Smooth muscle cell (in vitro differentiated cells): ENCODE data around the gene DLGAP1. TPM values are rescaled to one million over a fixed set of nuclear protein-coding genes. Genes with fewer than 3 reads are reported as not detected.
"Not testable (repeated sequence)": the region's sequence is repeated elsewhere in the genome, so short reads cannot be mapped to it uniquely, and the experiment has no call there.

Source experiments
- DNase-seq: peaks from one replicate; lab custom pipeline; 2025; ENCODE audit not compliant: unreplicated experiment; lab: John Stamatoyannopoulos, UW
- H2AFZ ChIP-seq: fragments of 200-600 bp; sonication (generic); 2 replicates; pipeline ENCODE4 v1.6.0; 2016; ENCODE audit warnings: antibody characterized with exemption, low read depth, mild to moderate bottlenecking
- H3F3A ChIP-seq: fragments of 200-600 bp; sonication (generic); 2 replicates; pipeline ENCODE4 v1.6.0; 2017; ENCODE audit warnings: antibody characterized with exemption, low read depth
- H3K27ac ChIP-seq: fragments of 200-600 bp; sonication (generic); 2 replicates; pipeline ENCODE4 v1.5.1; 2016; ENCODE audit warnings: low read depth, mild to moderate bottlenecking
- H3K27me3 ChIP-seq: fragments of 200-600 bp; sonication (generic); 2 replicates; pipeline ENCODE4 v1.6.1; 2016; ENCODE audit warnings: low read depth, mild to moderate bottlenecking
- H3K36me3 ChIP-seq: fragments of 200-600 bp; sonication (generic); 2 replicates; pipeline ENCODE4 v1.5.1; 2016; ENCODE audit warnings: low read depth
- H3K4me1 ChIP-seq: fragments of 200-600 bp; sonication (generic); 2 replicates; pipeline ENCODE4 v1.5.1; 2016; ENCODE audit warnings: low read depth
- H3K4me2 ChIP-seq: fragments of 200-600 bp; sonication (generic); 2 replicates; pipeline ENCODE4 v1.6.0; 2016; ENCODE audit warnings: mild to moderate bottlenecking
- H3K4me3 ChIP-seq: fragments of 200-600 bp; sonication (generic); 2 replicates; pipeline ENCODE4 v1.5.1; 2016; ENCODE audit warnings: mild to moderate bottlenecking
- H3K79me2 ChIP-seq: fragments of 200-600 bp; sonication (generic); 2 replicates; pipeline ENCODE4 v1.6.0; 2016; ENCODE audit warnings: low read depth, mild to moderate bottlenecking
- H3K9ac ChIP-seq: fragments of 200-600 bp; sonication (generic); 2 replicates; pipeline ENCODE4 v1.6.0; 2016; ENCODE audit warnings: low read depth
- H3K9me3 ChIP-seq: fragments of 200-600 bp; sonication (generic); replicated peaks from 2 replicates; pipeline ENCODE4 v1.5.1; 2016; ENCODE audit warnings: low read depth
- H4K20me1 ChIP-seq: fragments of 200-600 bp; sonication (generic); 2 replicates; pipeline ENCODE4 v1.6.0; 2016; ENCODE audit warnings: low read depth
- WGBS: methylation state at CpG from one replicate; pipeline ENCODE4 v1.1.7; 2016; ENCODE audit warnings: low lambda C conversion rate; 5-methylcytosine and 5-hydroxymethylcytosine counted together
- polyA plus RNA-seq: library from polyadenylated mRNA; unstranded; fragments of >200 nt; fragmentation: Nextera tagmentation; extraction: Ambion mirVana; gene quantifications from 2 replicates; pipeline ENCODE4 v1.2.1, GENCODE V29; 2016
- total RNA-seq: library from RNA; depleted of rRNA; stranded (reverse); fragments of >200 nt; gene quantifications from 2 replicates; pipeline ENCODE4 v1.2.3, GENCODE V29; 2014
- TF ChIP-seq, protein P1 (sequence below): fragments of 200-600 bp; sonication (generic); IDR thresholded peaks from 2 replicates; pipeline ENCODE4 v1.5.1; 2017; ENCODE audit warnings: borderline replicate concordance, mild to moderate bottlenecking, antibody characterized with exemption; ENCODE audit not compliant: insufficient read depth, poor library complexity, severe bottlenecking

The DLGAP1 gene
- total and polyA plus RNA-seq, 2 experiments from 2014 or later: 2.6 to 11.3 TPM

DNA sequence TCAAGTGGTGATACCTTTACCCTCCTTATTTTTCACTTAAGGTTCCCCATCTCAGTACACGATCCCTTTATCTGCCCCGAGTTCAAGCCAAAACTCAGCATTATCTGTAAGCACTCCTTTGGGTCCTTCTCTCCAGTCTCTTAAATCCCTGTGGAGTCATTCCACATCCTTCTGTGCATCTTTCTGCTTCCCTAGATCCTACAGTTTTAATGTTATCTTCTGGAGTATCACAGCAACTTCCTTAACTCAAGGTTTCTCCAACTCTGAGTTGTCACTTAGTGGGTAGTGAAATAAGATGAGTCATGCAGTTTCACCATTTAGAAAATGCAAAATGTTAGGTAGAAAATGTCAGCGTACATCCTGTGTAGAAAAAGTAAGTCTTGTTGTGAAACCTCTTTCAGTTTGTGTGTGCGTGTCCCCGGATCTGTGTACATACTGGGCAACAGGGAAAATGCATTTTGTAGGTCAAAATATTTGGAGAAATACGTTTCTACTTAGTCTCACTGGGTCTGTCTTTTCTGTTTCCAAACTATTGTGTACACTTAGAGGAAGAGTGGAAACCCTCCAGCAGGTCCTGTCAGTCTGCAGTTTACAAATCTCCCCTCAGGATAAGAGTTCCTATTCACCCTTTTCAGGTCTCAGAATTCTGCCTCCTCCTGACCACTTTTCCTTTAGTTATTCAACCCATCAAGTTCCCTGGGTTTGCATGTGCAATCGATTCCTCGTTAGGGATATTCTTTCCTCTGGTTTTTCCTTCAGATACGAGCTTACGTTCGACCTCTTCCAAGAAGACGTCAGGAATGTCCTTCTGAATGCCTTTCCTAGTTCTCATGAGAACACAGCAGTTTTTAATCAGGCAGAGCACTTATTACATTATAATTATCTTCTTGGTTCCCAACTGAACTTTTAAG is 850.4 kb downstream of the DLGAP1 start:
- Histone ChIP-seq H3K79me2 (peaks cover 16% of the 10 kb centered on the region), H3K4me2 (peak overlapping the region; percentile 95), H3K9me3 (no peaks in the 10 kb centered on the region), H3K27me3 (no peaks in the 10 kb centered on the region), H2AFZ (no peak overlapping the region), H4K20me1 (no peaks in the 10 kb centered on the region), H3K36me3 (no peaks in the 10 kb centered on the region), H3K9ac (peak overlapping the region; percentile 91), H3K4me1 (peaks cover 39% of the 10 kb centered on the region), H3F3A (peaks cover 41% of the 10 kb centered on the region), H3K4me3 (peak overlapping the region; percentile 46), H3K27ac (peak overlapping the region; percentile 99)
- TF ChIP-seq, protein P1, sequence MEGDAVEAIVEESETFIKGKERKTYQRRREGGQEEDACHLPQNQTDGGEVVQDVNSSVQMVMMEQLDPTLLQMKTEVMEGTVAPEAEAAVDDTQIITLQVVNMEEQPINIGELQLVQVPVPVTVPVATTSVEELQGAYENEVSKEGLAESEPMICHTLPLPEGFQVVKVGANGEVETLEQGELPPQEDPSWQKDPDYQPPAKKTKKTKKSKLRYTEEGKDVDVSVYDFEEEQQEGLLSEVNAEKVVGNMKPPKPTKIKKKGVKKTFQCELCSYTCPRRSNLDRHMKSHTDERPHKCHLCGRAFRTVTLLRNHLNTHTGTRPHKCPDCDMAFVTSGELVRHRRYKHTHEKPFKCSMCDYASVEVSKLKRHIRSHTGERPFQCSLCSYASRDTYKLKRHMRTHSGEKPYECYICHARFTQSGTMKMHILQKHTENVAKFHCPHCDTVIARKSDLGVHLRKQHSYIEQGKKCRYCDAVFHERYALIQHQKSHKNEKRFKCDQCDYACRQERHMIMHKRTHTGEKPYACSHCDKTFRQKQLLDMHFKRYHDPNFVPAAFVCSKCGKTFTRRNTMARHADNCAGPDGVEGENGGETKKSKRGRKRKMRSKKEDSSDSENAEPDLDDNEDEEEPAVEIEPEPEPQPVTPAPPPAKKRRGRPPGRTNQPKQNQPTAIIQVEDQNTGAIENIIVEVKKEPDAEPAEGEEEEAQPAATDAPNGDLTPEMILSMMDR: no peak
- under 1% methylated on average over 12 of the region's 12 CpGs for WGBS
- no peak for DNase-seq

GRCh38 chr18:3604235-3604497 is 850.9 kb downstream of the DLGAP1 start:
- Histone ChIP-seq H3K79me2 (peaks cover 12% of the 10 kb centered on the region), H3K4me2 (peak overlapping the region; percentile 95), H3K4me3 (peak overlapping the region; percentile 46), H3K27me3 (no peaks in the 10 kb centered on the region), H3K36me3 (no peaks in the 10 kb centered on the region), H3F3A (peaks cover 41% of the 10 kb centered on the region), H2AFZ (no peak overlapping the region), H3K9me3 (no peaks in the 10 kb centered on the region), H3K27ac (peak overlapping the region; percentile 99), H3K4me1 (peaks cover 39% of the 10 kb centered on the region), H4K20me1 (no peaks in the 10 kb centered on the region), H3K9ac (peak overlapping the region; percentile 91)
- under 1% methylated on average over 4 of the region's 4 CpGs for WGBS
- no peak for DNase-seq
- TF ChIP-seq, protein P1: no peak

DNA sequence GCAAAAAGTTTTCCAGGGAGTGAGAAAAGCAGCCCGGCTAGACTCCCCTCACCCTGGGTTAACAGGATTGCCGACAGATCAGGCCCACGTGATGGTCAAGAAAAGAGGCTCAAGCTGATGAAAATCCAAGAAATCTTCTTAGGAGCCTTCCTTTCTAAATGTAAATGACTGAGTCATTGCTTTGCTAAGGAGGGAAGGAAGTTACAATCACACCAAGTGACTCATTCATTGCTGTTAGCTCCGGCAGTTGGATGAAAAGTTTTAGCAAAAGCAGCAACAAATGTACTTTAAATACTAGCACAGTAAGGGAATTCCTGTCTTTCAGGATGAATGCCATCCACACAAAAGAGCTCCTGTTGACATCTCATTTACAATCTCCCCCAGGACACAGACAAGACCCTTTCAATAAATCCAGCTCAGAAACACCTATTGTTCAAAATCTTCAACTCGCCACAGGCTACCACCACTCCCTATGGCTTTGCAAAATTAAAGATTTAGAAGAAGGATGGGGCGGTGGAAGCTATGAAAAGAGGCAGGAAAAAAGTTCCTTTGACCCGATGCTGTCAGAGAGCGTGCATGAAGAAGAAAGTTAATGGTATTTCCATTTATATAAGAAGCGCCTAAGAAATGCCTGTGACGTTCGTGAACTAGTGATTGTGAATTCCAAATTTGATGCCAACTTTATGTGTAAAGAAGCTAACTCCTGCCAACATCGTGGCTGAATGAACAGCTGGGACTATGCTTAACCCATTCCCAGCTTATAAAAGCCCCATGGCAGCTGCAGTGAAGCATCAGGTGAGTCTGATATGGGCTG is 851.5 kb downstream of the DLGAP1 start:
- WGBS: under 1% methylated on average over 12 of the region's 12 CpGs
- H3F3A ChIP-seq: peaks cover 41% of the 10 kb centered on the region

DNA sequence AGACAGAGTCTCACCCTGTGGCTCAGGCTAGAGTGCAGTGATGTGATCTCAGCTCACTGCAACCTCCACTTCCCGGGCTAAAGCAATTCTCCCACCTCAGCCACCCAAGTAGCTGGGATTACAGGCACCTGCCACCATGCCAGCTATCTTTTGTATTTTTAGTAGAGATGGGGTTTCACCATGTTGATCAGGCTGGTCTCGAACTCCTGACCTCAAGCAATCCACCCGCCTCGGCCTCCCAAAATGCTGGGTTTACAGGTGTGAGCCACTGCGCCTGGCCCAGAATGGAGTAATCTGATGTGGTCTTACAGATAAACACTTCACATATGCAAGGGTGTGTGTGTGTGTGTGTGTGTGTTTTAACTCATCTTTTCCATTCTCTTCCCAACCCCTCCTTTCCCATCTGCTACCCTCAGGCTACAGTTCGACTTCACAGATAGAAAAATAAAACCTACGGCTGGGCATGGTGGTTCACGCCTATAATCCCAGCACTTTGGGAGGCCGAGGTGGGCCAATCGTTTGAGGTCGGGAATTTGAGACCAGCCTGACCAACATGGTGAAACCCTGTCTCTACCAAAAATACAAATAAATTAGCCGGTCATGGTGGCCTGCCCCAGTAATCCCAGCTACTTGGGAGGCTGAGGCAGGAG is 853.9 kb downstream of the DLGAP1 start:
- H2AFZ ChIP-seq, H4K20me1 ChIP-seq, H3K9ac ChIP-seq, H3K27ac ChIP-seq, DNase-seq, H3K36me3 ChIP-seq, H3K4me3 ChIP-seq, H3K9me3 ChIP-seq, H3K4me2 ChIP-seq, H3K27me3 ChIP-seq: not testable (repeated sequence)
- Histone ChIP-seq H3K4me1 (peaks cover 36% of the 10 kb centered on the region), H3K79me2 (peaks cover 17% of the 10 kb centered on the region), H3F3A (peaks cover 43% of the 10 kb centered on the region)
- 94% methylated on average over 12 of the region's 12 CpGs for WGBS

More for the DNA sequence above, 851.5 kb downstream of the DLGAP1 start:
- DNase-seq: peak; percentile 7
- peak overlapping the region; percentile 46 for H3K4me3 ChIP-seq
- no peaks in the 10 kb centered on the region for H4K20me1 ChIP-seq
- no peaks in the 10 kb centered on the region for H3K36me3 ChIP-seq
- H3K9me3 ChIP-seq: no peaks in the 10 kb centered on the region
- H3K9ac ChIP-seq: peak overlapping the region; percentile 91
- TF ChIP-seq, protein P1: no peak
- H3K4me2 ChIP-seq: peak overlapping the region; percentile 95
- H3K27ac ChIP-seq: peak overlapping the region; percentile 99
- H3K79me2 ChIP-seq: peaks cover 12% of the 10 kb centered on the region
- H3K27me3 ChIP-seq: no peaks in the 10 kb centered on the region
- no peak overlapping the region for H2AFZ ChIP-seq
- peaks cover 39% of the 10 kb centered on the region for H3K4me1 ChIP-seq
